ENCODE results near the gene MGMT. TPM values are rescaled to one million over a fixed set of nuclear protein-coding genes. Genes with fewer than 3 reads are reported as not detected.

The MGMT gene
- total RNA-seq, 1 donor from 2014 or later: 13.6 TPM

DNA sequence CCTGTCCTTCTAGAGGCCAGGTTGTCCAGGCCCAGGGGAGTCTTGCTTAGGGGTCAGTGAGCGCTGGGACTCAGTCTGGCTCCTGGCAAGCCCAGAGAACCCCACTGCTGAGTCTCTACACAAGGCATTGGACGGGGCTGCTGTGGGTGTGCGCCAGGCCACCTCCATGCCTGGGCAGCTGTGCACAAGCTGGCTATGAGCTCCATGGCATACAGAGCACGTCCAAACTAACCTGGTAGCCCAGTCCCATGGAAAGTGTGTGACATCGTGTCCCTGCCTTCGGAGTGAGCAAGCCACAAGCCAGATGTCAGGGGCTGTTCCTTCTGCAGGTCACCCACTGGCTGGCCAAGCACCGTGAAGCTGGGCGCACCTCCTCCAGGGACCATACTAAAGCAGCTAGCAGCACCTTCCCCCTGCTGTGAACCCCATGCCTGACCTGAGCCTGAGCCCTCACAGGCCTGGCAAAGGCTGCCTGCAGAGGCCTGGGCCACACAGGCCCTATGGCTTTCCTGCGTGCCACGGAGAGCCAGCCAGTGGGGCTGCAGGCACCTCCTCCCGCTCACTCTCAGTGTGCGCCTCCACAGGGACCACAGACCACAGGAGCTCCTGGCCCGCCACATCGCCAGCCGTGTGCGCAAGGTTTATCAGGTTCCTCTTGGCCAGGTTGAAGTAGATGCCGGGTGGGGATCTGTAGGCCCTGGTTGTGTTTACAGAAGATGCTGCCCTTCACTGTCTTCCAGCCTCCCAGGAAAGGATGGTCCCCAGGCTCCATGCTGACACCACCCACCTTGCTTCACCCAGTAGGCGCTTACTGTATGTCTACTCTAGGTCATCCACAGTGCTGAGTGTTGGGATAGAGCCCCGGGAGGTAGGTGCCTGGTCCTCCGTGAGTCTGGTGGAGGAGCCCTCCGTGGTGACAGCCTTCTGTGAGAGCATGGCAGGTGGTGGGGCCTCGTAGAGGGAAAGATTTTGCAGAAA is 277.4 kb downstream of the MGMT start:
- TF ChIP-seq, protein P1, sequence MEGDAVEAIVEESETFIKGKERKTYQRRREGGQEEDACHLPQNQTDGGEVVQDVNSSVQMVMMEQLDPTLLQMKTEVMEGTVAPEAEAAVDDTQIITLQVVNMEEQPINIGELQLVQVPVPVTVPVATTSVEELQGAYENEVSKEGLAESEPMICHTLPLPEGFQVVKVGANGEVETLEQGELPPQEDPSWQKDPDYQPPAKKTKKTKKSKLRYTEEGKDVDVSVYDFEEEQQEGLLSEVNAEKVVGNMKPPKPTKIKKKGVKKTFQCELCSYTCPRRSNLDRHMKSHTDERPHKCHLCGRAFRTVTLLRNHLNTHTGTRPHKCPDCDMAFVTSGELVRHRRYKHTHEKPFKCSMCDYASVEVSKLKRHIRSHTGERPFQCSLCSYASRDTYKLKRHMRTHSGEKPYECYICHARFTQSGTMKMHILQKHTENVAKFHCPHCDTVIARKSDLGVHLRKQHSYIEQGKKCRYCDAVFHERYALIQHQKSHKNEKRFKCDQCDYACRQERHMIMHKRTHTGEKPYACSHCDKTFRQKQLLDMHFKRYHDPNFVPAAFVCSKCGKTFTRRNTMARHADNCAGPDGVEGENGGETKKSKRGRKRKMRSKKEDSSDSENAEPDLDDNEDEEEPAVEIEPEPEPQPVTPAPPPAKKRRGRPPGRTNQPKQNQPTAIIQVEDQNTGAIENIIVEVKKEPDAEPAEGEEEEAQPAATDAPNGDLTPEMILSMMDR (IDR thresholded peaks at IDR 0.05; ENCODE audit: unreplicated experiment): no peak
- Mint-ChIP-seq H3K9me3 (ENCODE audit: low read depth) (peaks cover 14% of the 10 kb centered on the region), H3K27me3 (peaks cover 3% of the 10 kb centered on the region), H3K27ac (no peak overlapping the region), H3K36me3 (ENCODE audit: insufficient read depth) (peaks cover 6% of the 10 kb centered on the region), H3K4me3 (ENCODE audit: low read depth) (no peak overlapping the region), H3K4me1 (ENCODE audit: low read depth) (no peaks in the 10 kb centered on the region)
- DNase-seq (ENCODE audit: low spot score, unreplicated experiment): no peak

DNA sequence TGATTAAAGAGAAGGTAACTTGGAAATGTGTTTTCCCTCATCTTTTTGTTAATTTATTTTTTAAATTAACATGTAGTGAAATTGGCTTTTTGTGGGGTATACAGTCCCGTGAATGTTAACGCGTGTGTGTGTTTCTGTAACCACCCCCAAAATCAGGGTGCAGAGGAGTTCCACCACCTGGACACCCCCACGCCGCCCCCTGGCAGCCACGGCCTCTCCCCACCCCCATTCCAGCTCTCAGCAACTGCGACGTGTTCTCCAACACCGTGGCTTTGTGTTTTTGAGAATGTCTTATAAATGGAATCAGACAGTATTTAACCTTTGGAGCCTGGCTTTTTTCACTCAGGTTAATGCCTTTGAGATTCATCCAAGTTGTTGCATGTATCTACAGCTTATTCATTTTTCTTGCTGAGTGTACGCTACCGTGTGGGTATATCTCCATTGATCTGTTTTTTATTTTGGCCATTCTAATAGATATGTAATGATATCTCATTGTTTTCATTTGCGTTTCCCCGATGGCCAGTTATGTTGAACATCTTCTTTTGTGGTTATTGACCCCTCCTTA is 278.2 kb downstream of the MGMT start:
- DNase-seq (ENCODE audit: low spot score, unreplicated experiment): no peak
- no peaks in the 10 kb centered on the region for H3K4me1 Mint-ChIP-seq (ENCODE audit: low read depth)
- H3K36me3 Mint-ChIP-seq (ENCODE audit: insufficient read depth): peaks cover 8% of the 10 kb centered on the region
- H3K27ac Mint-ChIP-seq: no peak overlapping the region
- TF ChIP-seq, protein P1 (IDR thresholded peaks at IDR 0.05; ENCODE audit: unreplicated experiment): no peak
- H3K9me3 Mint-ChIP-seq (ENCODE audit: low read depth): peaks cover 18% of the 10 kb centered on the region
- H3K4me3 Mint-ChIP-seq (ENCODE audit: low read depth): no peak overlapping the region
- H3K27me3 Mint-ChIP-seq: peaks cover 3% of the 10 kb centered on the region

DNA sequence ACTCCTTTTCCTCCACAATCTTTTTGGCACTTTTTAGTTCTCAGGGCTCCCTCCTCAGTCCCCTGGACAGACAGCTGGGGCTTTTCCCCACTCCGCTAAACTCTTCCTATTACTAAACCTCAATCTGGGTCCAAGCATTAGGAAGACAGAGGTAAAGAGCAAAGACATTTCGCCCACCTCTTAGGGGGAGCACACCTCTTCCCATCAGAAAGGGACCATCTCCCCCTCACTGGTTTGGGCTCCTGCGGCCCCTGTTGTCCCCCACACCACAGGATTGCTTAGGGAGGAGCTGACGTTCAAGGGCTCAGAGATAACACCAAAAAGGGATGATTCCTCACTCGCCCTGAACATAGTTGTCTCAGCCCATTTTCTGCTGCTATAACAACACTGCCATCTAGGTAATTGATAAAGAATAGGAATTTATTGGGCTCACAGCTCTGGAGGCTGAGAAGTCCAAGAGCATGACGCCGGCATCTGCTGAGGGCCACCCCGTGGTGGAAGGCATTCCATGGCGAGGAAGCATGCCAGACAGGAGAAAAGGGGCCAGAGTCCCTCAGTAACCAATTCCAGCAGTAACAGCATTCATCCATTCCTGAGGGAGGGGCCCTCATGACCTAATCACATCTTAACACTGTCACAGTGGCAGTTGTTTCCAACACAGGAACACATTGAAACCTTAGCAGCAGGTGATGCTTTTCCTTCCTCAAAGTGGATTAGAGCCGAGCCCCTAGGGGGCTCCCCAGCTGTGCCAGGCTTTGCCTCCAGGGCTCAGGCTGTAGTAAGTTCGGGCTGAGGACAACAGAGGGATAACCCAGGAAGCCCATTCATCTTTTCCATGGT is 287.4 kb downstream of the MGMT start:
- peaks cover 39% of the 10 kb centered on the region for H3K27me3 Mint-ChIP-seq
- H3K9me3 Mint-ChIP-seq (ENCODE audit: low read depth): peaks cover 37% of the 10 kb centered on the region
- no peak overlapping the region for H3K4me3 Mint-ChIP-seq (ENCODE audit: low read depth)
- H3K4me1 Mint-ChIP-seq (ENCODE audit: low read depth): peaks cover 7% of the 10 kb centered on the region
- H3K27ac Mint-ChIP-seq: no peak overlapping the region
- H3K36me3 Mint-ChIP-seq (ENCODE audit: insufficient read depth): peaks cover 2% of the 10 kb centered on the region
- TF ChIP-seq, protein P1 (IDR thresholded peaks at IDR 0.05; ENCODE audit: unreplicated experiment): no peak
- DNase-seq (ENCODE audit: low spot score, unreplicated experiment): no peak

DNA sequence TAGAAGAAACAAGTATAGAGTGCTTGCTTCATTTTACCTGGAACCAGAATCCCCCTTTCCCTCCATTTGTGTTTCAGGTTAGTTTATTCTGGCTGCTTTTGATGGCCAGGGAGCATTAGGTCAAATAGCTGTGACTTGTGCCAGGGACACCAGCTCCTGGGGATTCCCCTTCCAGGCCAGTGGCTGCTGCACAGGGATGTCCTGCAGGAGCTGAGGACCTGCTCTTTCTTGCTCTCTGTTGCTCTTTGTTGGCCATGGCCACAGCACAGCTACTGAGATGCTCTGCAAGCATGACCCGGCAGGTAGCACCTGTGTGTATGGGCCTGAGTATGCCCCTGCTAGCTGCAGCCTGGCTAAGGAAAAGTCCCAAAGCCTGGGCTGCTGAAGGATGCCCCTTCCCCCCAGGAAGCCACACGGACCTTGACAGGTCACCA is 288.1 kb downstream of the MGMT start:
- peaks cover 40% of the 10 kb centered on the region for H3K27me3 Mint-ChIP-seq
- no peak overlapping the region for H3K4me3 Mint-ChIP-seq (ENCODE audit: low read depth)
- peaks cover 34% of the 10 kb centered on the region for H3K9me3 Mint-ChIP-seq (ENCODE audit: low read depth)
- TF ChIP-seq, protein P1 (IDR thresholded peaks at IDR 0.05; ENCODE audit: unreplicated experiment): no peak
- no peak for DNase-seq (ENCODE audit: low spot score, unreplicated experiment)
- peaks cover 7% of the 10 kb centered on the region for H3K4me1 Mint-ChIP-seq (ENCODE audit: low read depth)
- H3K27ac Mint-ChIP-seq: no peak overlapping the region
- peaks cover 1% of the 10 kb centered on the region for H3K36me3 Mint-ChIP-seq (ENCODE audit: insufficient read depth)

DNA sequence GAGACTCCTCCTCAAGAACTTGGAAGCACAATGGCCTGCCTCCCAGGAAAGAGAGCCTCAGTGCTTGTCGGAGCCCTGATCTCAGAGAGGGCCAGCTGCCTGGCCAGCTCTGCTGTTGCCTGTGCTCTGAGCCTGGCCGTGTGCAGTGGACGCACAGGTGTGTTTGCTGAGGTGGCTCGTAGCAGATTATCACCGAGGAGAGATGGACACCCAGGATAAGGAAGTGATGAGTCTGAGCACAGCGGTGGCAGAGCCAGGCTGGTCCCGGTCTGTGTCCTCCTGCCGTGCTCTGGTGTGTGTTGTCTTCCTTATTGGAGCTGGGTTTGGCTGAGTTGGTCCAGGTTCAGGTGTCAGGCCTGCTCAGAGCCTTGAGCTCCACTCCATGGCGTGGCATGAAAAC is 288.6 kb downstream of the MGMT start:
- Mint-ChIP-seq H3K36me3 (ENCODE audit: insufficient read depth) (peaks cover 1% of the 10 kb centered on the region), H3K27me3 (peaks cover 44% of the 10 kb centered on the region), H3K9me3 (ENCODE audit: low read depth) (peaks cover 32% of the 10 kb centered on the region), H3K4me3 (ENCODE audit: low read depth) (no peak overlapping the region), H3K27ac (no peak overlapping the region), H3K4me1 (ENCODE audit: low read depth) (peaks cover 7% of the 10 kb centered on the region)
- no peak for DNase-seq (ENCODE audit: low spot score, unreplicated experiment)
- TF ChIP-seq, protein P1 (IDR thresholded peaks at IDR 0.05; ENCODE audit: unreplicated experiment): no peak

Measured in progenitor cell of endocrine pancreas (in vitro differentiated cells).